ENCODE data around the gene TEX29.

The TEX29 gene

DNA sequence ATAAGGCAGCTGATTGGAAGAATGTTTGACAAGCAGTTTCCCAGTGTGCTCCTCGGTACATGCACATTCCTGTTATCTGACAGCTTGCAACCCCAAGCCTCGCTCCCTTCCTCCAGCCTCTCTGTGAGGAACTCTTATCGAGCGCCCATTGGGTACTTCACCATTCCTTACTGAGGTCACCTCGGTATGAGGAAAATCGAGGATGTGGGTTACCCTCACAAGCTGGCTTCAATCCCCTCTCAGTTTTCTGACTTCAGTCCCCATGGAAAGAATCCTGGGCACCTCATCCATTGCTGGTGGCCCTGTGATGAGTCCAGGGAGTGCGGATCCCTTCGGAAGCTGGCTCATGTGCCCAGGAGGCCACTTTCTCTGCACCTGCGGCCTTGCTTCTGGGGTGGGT is 17.3 kb downstream of the TEX29 start:
- DNase-seq (ENCODE audit: low read depth), result no peak
- in situ Hi-C loops (cut with HindIII; ENCODE audit: low sequenced_read_pairs), result no loop called here
- TF ChIP-seq, protein P1, sequence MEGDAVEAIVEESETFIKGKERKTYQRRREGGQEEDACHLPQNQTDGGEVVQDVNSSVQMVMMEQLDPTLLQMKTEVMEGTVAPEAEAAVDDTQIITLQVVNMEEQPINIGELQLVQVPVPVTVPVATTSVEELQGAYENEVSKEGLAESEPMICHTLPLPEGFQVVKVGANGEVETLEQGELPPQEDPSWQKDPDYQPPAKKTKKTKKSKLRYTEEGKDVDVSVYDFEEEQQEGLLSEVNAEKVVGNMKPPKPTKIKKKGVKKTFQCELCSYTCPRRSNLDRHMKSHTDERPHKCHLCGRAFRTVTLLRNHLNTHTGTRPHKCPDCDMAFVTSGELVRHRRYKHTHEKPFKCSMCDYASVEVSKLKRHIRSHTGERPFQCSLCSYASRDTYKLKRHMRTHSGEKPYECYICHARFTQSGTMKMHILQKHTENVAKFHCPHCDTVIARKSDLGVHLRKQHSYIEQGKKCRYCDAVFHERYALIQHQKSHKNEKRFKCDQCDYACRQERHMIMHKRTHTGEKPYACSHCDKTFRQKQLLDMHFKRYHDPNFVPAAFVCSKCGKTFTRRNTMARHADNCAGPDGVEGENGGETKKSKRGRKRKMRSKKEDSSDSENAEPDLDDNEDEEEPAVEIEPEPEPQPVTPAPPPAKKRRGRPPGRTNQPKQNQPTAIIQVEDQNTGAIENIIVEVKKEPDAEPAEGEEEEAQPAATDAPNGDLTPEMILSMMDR (IDR thresholded peaks at IDR 0.05; ENCODE audit: low read depth, low read length, missing control alignments), result no peak
- no peak overlapping the region for H3K4me3 ChIP-seq (ENCODE audit: low read depth, low read length)

DNA sequence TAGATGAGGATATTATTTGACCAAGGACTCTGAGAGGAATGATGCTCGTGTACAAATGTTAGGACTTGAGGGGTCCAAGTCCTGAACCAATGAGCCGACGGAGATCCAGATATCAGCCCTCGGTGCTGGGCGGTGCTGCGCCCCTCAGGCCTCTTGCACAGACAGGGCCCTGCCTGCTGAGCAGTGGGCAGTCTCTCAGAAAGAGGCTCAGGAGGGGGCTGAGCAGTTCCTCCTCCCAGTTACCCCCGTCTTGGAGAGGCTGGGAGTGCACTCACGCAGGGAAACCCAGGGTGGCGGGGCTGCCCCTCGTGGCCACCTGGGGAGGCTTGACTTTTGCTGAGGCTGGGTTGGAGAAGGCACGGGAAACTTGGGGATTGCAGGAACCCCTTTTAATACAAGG is 18.4 kb downstream of the TEX29 start:
- no peak for DNase-seq (ENCODE audit: low read depth)
- in situ Hi-C loops (cut with HindIII; ENCODE audit: low sequenced_read_pairs), result no loop called here
- no peak overlapping the region for H3K4me3 ChIP-seq (ENCODE audit: low read depth, low read length)
- TF ChIP-seq, protein P1 (IDR thresholded peaks at IDR 0.05; ENCODE audit: low read depth, low read length, missing control alignments), result no peak

DNA sequence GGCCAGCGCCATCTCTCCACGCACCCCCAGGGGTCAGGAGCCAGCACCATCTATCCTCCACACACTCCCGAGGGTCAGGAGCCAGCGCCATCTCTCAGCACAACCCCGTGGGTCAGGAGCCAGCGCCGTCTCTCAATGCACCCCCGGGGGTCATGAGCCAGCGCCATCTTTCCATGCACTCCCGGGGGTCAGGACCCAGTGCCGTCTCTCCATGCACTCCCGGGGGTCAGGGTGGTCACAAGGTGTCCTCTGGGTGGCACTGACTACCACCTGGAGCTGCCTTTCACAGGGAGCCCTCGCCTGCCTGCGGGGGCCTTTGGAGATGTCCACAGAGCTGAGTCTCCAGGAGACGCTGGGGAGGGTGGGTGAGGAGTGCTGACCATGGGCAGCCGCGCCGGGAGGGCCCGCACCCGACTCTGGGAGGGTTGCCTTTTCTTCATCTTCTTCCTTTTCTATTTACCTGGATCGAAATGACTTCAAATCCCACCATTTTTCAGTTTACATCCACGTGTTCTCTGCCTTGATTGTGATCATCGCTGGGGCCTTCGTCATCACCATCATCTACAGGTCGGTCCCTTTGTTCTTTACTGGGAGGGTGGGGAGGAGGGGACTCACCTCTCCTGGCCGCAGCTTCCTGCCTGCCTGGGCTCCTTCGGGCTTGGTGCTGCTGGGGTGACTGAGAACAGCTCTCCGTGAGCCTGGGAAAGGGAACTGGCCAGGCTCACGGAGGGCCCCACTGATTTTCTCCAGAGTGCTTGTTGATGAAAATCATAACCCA is 19.1 kb downstream of the TEX29 start:
- no peak overlapping the region for H3K4me3 ChIP-seq (ENCODE audit: low read depth, low read length)
- in situ Hi-C loops (cut with HindIII; ENCODE audit: low sequenced_read_pairs), result no loop called here
- TF ChIP-seq, protein P1 (IDR thresholded peaks at IDR 0.05; ENCODE audit: low read depth, low read length, missing control alignments), result no peak
- no peak for DNase-seq (ENCODE audit: low read depth)

DNA sequence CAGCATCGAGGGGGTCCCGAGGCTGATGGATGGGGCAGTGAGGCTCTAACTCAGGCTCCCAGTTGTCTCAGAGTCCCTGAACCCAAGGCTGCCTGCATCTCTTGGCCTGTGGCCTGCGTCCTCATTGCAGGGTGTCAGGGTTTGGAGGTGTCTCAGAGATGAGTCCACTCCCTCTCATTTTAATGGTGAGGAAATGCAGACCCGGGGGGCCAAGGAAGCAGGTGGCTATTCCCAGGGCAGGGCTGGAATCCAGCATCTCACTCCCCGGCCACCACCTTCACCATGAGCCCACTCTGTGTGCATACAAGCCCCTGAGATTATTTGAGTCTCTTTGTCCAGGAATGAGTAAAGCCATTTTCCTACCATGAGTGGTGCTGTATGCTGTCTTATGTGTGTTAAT is 21.4 kb downstream of the TEX29 start:
- no peak overlapping the region for H3K4me3 ChIP-seq (ENCODE audit: low read depth, low read length)
- in situ Hi-C loops (cut with HindIII; ENCODE audit: low sequenced_read_pairs), result no loop called here
- TF ChIP-seq, protein P1 (IDR thresholded peaks at IDR 0.05; ENCODE audit: low read depth, low read length, missing control alignments), result no peak
- no peak for DNase-seq (ENCODE audit: low read depth)

DNA sequence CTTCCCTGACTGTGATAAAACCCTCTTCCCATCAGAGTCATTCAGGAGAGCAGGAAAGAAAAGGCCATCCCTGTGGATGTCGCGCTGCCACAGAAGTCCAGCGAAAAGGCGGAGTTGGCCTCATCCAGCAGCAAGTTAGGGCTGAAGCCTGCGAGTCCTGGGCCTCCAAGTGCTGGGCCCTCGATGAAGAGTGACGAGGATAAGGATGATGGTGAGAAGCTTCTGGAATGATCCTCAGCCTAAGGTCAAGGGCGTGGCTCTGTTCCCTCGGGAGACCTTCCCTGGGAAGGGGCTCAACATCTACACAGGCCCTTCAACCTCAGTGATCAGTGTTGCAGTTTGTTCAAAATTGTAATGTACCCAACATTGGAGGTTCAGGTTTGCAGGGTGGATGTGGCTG is 22.3 kb downstream of the TEX29 start:
- in situ Hi-C loops (cut with HindIII; ENCODE audit: low sequenced_read_pairs), result no loop called here
- no peak overlapping the region for H3K4me3 ChIP-seq (ENCODE audit: low read depth, low read length)
- TF ChIP-seq, protein P1 (IDR thresholded peaks at IDR 0.05; ENCODE audit: low read depth, low read length, missing control alignments), result no peak
- DNase-seq (ENCODE audit: low read depth), result no peak

DNA sequence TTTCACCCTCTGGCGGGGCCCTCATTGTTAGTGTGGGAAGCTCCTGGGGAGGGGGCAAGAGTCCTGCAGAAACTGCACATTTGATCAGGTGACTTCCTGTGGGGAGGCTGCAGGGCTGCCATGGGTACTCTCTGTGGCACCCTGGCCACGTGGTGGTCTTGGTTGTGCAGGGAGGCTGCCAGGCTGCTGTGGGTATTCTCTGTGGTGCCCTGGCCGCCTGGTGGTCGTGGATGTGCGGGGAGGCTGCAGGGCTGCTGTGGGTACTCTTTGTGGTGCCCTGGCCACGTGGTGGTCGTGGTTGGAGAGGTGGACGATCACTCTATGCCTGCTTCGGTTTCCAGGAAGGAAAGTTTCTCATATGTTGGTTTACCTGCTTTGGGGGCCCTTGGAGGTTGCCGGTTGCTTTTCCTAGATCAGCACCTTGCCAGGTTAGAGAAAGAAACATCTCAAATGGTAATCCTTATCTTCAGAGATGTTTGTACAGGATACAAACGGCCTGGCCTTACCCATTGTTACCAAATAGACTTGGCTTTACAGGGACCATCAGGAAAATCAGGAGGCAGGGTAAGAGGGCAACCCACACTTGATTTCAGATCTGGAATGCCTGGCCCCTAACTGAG is 22.9 kb downstream of the TEX29 start:
- in situ Hi-C loops (cut with HindIII; ENCODE audit: low sequenced_read_pairs), result no loop called here
- no peak for DNase-seq (ENCODE audit: low read depth)
- TF ChIP-seq, protein P1 (IDR thresholded peaks at IDR 0.05; ENCODE audit: low read depth, low read length, missing control alignments), result no peak
- no peak overlapping the region for H3K4me3 ChIP-seq (ENCODE audit: low read depth, low read length)
